ENCODE measurements around the gene MAPK10.

MAPK10 gene

GRCh38 chr4:86274642-86275041 lies 85.2 kb downstream of the MAPK10 start:
- DNase-seq (ENCODE audit: low read depth): no peak

- no peak for DNase-seq (ENCODE audit: low read depth)
Measured at GRCh38 chr4:86272669-86273068, 87.2 kb downstream of the MAPK10 start.

- no peak for DNase-seq (ENCODE audit: low read depth)
Measured at GRCh38 chr4:86271057-86271456, 88.8 kb downstream of the MAPK10 start.

DNA sequence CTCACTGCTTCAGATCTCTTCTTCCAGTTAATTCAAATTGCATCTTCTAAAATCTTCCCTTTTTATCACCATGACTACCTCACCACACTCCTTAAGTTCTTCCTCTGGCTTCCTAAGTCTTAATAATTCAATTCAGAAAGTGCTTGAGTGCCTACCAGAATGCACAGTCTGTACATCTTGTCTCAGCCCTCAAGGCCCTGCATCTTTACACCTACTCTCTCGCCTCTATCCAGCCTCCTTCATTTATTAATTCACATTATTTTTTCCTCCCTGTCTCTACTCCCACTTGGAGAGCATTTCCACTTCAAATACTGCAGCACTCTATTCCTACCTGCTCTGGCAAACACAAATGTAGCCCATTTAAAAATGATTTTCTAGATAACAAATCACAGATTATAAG lies 90.5 kb downstream of the MAPK10 start:
- DNase-seq (ENCODE audit: low read depth): no peak

GRCh38 chr4:86264241-86264640 lies 95.6 kb downstream of the MAPK10 start:
- DNase-seq (ENCODE audit: low read depth): no peak

DNA sequence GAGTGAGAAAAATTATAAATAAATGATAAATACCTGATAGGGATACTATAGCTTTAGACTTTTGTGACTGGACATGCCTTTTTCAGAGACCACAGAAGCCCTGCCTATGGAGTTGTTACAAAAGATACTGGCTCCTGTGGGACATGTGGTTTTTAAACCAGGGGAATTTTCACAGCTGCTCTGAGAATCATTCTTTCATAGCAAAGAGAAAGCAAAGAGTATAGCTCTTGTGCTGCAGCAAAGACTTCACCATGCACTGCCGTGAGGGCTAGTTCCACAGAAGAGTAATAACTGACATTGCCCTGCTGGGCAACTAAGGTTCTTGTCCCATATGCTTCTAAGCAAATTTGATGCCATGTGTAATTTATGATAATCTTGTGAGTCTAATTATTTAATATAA lies 98.2 kb downstream of the MAPK10 start:
- DNase-seq (ENCODE audit: low read depth): no peak

DNA sequence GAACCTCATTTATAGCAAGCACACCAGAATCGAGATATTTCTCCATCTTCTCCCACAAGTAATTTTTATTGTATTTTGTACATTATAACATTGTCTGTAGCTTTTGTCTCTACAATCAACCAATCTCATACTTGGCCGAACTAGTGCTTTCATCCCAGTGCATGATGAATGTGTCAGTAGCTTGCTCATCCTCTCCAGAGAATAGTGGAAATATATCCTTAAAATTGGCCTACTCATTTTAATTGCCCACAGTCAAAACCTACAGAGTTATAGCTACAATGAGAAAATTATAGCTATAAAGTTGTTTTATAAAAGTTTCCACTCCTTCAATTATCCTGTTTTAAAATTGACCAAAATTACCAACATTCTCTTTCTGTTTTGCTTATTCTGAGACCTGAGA lies 103.8 kb downstream of the MAPK10 start:
- DNase-seq (ENCODE audit: low read depth): no peak

DNA sequence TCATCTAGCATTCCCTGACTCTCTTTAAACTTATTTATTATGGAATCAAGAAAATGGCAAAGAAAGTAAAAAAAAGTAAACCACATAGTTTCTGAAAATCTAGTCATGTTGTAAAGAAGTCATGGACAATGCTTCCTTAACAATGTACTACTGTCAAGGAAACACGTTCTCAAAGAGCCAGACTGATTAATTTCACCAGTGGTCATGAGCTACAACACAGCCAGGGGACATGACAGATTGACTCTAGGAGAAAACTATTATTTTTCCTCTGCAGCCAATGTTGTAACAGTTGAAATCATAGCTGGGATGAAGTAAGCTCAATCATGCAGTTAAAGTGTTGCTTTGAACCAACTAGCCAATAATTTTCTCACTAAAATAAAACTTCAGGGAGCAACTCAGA lies 109.2 kb downstream of the MAPK10 start:
- DNase-seq (ENCODE audit: low read depth): no peak

GRCh38 chr4:86250006-86250405 lies 109.8 kb downstream of the MAPK10 start:
- no peak for DNase-seq (ENCODE audit: low read depth)

- DNase-seq (ENCODE audit: low read depth): no peak
Measured at GRCh38 chr4:86249074-86249473, 110.8 kb downstream of the MAPK10 start.

- no peak for DNase-seq (ENCODE audit: low read depth)
Measured at GRCh38 chr4:86247906-86248305, 111.9 kb downstream of the MAPK10 start.

- DNase-seq (ENCODE audit: low read depth): no peak
Measured at GRCh38 chr4:86247320-86247719, 112.5 kb downstream of the MAPK10 start.

DNA sequence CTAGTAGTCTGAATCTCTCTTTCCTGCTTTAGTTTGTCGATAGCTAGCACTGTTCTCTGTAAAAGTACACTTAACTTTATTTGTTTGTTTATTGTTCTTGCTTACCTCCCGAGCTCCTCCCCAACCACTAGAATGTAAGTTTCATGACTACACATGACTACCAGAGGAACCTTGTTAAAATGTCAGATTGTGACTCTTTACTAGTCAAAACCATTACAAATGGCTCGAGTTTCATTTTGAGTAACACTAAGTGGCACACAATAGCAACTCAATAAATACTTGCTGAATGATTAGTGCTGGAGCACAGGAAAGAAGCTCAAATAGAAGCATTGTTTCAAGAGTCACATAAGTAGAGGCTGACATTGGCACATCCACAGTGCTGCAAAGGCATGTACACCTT lies 116.1 kb downstream of the MAPK10 start:
- no peak for DNase-seq (ENCODE audit: low read depth)

DNA sequence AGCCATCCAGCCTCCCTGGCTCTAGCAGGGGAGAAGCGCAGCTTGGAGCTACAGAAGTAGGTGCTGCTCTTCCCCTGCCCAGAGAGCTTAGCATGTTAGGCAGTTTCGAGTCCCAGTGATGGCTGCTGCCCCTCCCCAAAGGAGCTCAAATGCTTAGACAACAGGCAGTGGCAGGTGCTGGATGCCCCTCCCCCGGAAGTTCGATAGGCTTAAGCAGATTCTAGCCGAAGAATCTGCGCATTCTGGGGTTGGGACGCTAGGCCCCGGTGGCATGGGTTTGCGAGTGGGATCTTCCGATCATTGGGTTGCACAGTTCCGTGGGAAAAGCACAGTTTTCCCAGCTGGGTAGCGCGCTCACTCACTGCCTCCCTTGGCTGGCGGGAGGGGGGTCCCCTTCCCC lies 117.2 kb downstream of the MAPK10 start:
- no peak for DNase-seq (ENCODE audit: low read depth)

- no peak for DNase-seq (ENCODE audit: low read depth)
Measured at GRCh38 chr4:86235549-86235948, 124.3 kb downstream of the MAPK10 start.

DNA sequence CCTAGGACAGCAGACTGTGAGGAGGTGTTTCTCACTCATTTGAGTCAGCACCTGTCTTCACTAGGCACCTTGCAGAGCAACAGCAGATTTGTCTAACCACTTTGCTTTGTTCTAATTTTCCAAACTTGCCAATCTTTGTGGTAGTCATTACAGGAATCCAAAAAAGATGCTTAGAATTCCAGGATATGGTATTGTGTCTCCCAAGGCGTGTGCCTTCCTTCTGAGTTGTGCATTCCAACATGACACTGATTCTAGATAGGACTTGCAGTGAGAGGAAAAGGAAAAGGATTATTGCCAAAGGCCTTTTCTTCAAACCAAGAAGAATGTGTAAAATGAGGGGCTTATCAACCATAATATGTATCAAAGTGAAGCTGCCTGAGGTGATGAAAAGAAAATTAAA lies 126.2 kb downstream of the MAPK10 start:
- DNase-seq (ENCODE audit: low read depth): no peak

DNA sequence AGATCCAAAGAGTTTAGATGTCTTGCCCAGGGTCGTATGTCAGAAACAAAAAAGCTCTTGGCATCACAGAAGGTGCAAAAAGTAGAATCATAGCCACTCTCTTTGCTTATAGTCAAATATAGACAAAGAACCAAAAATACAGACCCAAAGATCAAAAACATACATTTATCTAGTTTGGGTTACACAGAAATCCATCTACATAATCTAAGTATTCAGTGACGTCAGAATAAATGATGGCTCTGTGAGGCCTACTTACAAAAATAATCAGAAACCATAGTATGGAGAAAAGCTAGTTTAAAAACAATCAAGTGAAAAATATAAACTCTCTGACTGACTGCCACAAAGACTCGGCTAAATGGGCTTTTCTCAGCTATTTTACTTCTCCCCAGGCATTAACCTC lies 126.8 kb downstream of the MAPK10 start:
- no peak for DNase-seq (ENCODE audit: low read depth)

- peak; percentile 20 for DNase-seq (ENCODE audit: low read depth)
Measured at GRCh38 chr4:86223472-86223871, 136.4 kb downstream of the MAPK10 start.

GRCh38 chr4:86221002-86221401 lies 138.9 kb downstream of the MAPK10 start:
- no peak for DNase-seq (ENCODE audit: low read depth)

- peak; percentile 13 for DNase-seq (ENCODE audit: low read depth)
Measured at GRCh38 chr4:86220121-86220520, 139.7 kb downstream of the MAPK10 start.

DNA sequence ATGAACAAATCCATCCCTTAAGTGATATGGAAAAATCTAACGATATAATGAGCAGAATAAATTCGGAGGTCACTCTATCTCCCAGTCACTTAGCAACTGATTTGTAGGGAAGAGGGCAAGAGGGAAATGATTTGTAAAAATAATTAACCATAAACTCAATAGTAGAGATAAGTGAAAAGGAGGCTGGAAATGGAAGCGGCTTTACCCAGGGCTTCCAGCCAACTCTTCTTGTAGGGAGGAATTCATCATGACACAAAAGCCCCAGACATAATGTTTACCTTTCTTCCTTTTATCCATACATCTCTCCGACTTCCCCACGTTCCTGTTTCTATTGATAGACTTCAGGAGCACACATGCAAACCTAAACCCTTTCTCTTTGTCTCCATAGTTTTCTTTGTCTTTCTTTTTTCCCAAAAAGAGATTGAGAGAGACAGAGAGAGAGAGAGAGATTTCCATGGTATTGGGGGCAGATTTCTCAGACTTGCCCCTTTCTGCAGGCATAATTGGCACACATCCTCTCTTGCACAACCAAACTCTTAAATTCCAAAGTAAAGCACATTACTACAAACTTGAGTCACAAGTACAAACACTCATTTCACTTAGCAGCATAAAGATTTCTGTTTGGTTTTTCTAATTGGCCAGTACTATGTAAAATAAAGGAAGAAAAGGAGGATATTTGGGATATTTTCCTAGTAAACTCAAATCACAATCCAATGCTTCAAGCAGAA lies 140.9 kb downstream of the MAPK10 start:
- peak; percentile 31 for DNase-seq (ENCODE audit: low read depth)

DNA sequence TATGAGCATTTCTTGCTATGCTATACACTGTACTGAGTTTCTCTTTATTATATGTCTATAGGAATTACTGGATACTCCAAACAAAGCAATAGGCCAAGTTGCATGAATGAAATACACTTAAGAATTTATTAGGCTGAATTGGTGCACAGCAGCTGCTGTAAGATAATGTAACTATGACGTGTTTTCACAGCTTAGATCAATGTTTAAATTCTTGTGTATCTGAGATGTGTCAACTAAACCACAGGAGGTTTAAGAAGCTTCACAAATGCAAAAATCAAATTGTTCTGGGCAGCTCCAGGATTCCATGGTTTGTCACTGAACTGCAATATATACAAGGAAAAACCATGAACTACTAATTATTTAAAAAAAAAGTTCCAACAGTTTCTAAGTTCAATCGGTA lies 156.7 kb downstream of the MAPK10 start:
- no peak for DNase-seq (ENCODE audit: low read depth)

DNA sequence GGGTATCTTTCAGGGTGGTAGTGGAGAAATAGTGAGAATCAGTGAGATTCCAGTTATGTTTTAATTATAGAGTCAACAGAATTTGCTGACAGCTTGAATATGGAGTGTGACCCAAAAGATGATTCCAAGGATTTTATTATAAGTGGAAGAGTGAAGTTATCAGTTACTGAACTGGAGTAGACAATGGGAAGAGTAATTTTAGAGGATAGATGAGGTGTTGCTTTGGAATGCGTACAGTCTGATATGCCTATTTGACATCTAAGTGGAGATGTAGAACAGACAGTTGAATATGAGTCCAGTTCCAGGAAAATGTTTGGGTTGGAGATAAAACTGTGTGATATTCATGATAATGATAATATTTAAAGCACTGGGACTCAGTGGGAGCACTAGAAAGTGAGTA lies 174.2 kb downstream of the MAPK10 start:
- DNase-seq (ENCODE audit: low read depth): no peak

- no peak for DNase-seq (ENCODE audit: low read depth)
Measured at GRCh38 chr4:86184901-86185285, 175.0 kb downstream of the MAPK10 start.
